Suprapubic skin (tissue), 4 donors: ENCODE results near the gene VTA1.

Experiments used
- EP300 ChIP-seq: sonication (generic); formaldehyde crosslinking; IDR thresholded peaks from one replicate; pipeline ENCODE4 v1.6.1; 2017; ENCODE audit warnings: antibody characterized with exemption
- POLR2A ChIP-seq, 2 donors: fragments of 450-650 bp; IDR thresholded peaks; one replicate each; pipeline ENCODE4 v1.6.1; 2017; ENCODE audit warnings: antibody characterized with exemption in 2 of 2, mild to moderate bottlenecking in 2 of 2, moderate library complexity in 2 of 2
- POLR2AphosphoS5 ChIP-seq, 3 donors: sonication (generic); formaldehyde crosslinking; IDR thresholded peaks; one replicate each; pipeline ENCODE4 v1.6.1; 2017; ENCODE audit warnings: antibody characterized with exemption in 3 of 3
- TF ChIP-seq, protein P1 (sequence below), 2 donors: fragments of 200-600 bp in 1 of 2; fragments of 450-650 bp in 1 of 2; sonication (generic) in 1 of 2; IDR thresholded peaks; one replicate each; pipeline ENCODE4 v1.5.1; 2016 to 2019; ENCODE audit warnings: antibody characterized with exemption in 2 of 2, mild to moderate bottlenecking in 1 of 2, moderate library complexity in 1 of 2

DNA sequence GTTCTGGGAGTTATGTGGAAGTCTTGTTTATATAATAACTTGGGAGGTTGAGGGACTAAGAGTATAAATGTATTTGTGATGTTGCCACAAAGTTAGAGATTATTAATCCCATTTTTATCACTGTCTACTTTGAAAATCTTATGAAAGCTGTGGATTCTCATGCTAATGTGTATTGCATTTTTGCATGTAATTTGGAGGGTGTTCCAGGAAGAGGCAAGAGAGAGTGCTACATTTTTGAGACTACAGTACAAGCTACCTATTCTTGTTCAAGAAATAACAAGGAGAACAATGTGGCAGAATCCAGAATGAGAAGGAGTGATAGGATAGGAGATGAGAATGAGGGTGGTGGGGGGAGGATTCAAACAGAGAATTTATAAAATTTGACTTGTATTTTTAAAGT is 34.9 kb downstream of the VTA1 start:
- TF ChIP-seq, protein P1, sequence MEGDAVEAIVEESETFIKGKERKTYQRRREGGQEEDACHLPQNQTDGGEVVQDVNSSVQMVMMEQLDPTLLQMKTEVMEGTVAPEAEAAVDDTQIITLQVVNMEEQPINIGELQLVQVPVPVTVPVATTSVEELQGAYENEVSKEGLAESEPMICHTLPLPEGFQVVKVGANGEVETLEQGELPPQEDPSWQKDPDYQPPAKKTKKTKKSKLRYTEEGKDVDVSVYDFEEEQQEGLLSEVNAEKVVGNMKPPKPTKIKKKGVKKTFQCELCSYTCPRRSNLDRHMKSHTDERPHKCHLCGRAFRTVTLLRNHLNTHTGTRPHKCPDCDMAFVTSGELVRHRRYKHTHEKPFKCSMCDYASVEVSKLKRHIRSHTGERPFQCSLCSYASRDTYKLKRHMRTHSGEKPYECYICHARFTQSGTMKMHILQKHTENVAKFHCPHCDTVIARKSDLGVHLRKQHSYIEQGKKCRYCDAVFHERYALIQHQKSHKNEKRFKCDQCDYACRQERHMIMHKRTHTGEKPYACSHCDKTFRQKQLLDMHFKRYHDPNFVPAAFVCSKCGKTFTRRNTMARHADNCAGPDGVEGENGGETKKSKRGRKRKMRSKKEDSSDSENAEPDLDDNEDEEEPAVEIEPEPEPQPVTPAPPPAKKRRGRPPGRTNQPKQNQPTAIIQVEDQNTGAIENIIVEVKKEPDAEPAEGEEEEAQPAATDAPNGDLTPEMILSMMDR (IDR thresholded peaks at IDR 0.05) = no peak
- TF ChIP-seq POLR2A (IDR thresholded peaks at IDR 0.05) (no peak), POLR2AphosphoS5 (IDR thresholded peaks at IDR 0.05) (no peak), EP300 (no peak)
